CD4-positive, alpha-beta T cell treated with Interleukin-15 for 1 hour (primary cell): Measurements from ENCODE around the gene SMPD4.
A peak's percentile ranks its signal among the peaks of the same experiment; 100 is the strongest.
"Not testable (repeated sequence)": the region's sequence is repeated elsewhere in the genome, so short reads cannot be mapped to it uniquely, and the experiment has no call there.

Experiments used
- DNase-seq: peaks from one replicate; pipeline ENCODE4 v3.0.0-alpha.2; 2020

SMPD4 gene

GRCh38 chr2:130155956-130156623 lies 25.3 kb downstream of the SMPD4 start:
- DNase-seq: not testable (repeated sequence)

DNA sequence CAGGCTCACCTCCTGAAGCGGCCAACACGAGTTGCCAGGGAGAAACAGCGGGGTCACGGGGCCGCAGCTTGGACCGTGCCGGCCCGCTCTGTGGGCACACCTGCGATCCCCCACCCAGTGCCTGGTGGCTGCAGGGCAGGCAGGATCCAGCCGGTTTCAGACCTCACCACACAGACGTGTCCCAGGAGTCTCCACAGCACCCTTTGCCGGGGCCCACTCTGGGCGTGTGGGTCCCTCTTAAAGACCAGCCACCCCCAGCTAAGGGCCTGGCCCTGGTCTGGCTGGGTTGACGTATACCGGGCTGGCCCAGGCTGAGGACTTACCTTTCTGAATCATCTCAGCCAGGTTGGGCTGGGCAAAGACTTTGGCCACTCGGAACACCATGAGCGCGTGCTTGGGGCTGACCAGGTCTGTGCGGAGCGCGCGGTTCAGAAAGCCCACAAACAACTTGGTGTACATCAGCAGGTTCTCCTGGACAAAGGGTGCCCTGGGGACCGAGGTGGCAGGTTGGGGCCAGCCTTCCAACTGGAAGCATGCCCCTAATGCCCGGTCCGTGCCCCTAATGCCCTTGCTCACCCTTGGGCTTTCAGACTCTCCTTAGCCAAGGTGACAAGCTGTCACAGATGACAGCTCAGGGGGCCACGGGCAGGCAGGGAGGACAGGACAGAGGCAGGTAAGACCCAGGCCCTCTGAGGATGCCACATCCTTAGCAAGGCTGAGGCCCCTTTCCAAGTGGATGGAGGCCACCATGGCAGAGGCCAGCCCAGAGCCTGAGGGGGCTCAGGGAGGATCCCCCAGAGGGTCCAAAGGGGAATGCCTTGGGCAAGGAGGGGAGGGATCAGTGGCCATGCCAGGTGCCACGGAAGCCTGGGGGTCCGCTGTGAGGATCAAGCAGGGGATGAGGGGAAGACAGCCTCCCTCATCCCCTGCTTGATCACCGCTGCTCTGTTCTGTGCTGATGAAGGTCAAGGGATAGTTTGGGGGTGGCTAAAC lies 26.3 kb downstream of the SMPD4 start:
- DNase-seq: no peak

GRCh38 chr2:130154423-130154770 lies 27.0 kb downstream of the SMPD4 start:
- not testable (repeated sequence) for DNase-seq

DNA sequence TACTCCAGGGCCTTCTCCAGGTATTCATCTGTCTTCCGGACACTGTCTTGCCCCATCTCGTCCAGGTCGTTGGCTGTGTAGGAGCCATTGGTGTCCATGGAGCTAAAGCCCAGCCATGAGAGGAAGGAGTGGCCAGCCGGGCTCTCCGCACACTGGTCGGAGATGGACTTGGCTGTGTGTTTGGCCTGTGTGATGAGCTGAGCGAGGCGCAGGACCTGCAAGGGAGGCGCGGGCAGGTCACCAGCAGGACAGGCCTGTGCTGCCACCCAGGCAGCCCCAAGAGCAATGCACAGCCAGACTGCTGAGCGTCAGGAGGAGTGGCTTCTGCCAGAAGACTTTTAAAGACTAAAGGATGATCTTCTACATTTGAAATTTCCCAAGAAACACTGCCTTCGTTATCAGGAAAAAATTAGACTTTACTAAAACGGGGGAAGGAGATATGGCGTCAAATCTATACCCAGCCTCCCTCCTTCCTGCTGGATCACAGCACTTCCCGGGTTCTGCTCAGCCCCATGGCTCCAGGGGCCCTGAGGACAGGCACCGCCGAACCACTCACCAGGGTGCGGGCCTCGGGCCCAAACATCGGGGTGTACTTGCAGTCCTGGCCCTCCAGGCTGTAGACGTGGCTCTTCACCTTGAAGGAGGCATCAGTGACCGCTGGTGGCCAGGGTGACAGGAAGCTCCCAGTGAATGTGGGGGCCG lies 27.5 kb downstream of the SMPD4 start:
- not testable (repeated sequence) for DNase-seq

DNA sequence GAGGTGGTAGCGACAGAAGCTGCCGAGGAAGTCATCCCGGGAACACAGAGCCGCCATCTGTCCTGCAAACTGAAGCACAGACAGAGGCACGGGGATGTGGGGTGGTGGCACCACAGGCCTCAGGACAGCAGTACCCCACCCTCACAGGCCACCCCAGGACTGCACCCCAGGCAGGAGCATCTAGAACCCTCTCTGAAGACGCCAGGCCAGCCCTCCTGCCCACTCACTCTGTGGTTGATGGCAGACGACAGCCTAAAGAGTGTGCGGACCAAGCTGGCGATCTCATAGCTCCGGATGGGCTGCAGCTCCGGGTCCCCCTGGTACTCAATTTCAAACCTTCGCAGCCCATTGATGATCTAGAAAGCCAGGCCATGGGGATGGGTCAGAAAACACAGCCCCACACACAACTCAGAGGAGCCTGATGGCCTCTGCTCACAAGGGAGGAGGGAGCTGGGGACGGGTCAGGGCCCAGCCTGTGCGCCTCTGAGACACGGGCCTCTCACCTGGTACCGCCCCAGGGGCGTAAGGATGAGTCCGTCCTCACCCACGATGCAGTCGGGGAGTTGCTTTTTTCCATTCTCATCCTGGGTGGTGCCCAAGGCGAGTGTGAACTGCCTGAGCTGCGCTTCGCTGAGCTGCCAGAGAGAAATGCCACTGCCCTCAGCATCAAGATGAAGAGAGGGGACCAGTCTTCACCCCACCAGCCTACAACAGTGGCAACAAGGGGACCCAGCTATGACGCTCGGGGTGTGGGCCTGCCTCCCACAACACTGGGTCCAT lies 28.4 kb downstream of the SMPD4 start:
- no peak for DNase-seq

DNA sequence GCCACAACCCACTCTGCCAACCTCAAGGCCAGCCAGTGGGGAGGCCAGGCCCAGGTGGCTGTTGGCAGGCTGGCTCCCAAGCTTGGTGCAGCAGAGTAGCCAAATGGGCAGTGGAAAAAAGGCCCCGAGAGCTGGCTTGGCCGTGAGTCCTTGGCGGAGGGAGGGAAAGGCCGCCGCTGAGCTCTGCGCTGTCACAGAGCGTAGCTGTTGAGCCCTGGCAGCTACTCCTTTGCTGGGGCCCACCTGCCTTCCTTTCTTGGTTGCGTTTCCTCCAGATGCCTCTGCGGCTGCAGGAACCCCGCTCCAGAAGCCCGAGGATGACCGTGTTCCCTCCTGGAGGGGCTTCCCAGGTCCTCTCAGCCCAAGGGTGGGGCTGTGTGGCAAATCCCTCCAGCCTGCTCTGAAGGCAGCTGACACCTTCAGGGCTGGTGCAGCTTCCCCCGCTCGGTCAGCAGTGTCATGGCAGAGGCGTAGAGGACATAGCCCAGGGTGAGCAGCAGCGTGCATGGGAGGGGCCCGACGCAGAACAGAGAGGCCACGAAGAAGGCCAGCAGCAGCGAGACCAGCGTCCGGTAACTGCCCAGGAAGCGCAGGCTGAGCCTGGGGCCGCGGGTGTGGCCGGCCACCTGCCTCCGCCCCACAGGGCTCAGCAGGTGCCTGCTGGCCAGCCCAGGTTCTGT lies 29.1 kb downstream of the SMPD4 start:
- not testable (repeated sequence) for DNase-seq

DNA sequence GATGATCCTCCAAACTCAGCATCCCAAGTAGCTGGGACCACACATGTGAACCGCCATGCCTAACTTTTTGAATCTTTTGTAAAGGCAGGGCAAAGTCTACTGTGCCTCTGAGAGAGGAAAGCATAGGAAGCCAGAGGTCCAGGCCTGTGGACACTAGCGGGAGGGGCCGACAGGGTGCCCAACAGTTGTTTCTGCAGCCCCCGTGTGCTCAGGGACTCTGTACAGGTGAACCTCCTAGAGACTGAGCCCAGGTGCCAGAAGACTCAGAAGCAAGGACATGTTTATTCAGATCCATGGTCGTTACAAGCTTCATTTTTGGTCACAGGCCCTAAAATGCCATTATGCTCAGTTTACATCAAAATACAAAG lies 30.3 kb downstream of the SMPD4 start:
- DNase-seq: not testable (repeated sequence)

DNA sequence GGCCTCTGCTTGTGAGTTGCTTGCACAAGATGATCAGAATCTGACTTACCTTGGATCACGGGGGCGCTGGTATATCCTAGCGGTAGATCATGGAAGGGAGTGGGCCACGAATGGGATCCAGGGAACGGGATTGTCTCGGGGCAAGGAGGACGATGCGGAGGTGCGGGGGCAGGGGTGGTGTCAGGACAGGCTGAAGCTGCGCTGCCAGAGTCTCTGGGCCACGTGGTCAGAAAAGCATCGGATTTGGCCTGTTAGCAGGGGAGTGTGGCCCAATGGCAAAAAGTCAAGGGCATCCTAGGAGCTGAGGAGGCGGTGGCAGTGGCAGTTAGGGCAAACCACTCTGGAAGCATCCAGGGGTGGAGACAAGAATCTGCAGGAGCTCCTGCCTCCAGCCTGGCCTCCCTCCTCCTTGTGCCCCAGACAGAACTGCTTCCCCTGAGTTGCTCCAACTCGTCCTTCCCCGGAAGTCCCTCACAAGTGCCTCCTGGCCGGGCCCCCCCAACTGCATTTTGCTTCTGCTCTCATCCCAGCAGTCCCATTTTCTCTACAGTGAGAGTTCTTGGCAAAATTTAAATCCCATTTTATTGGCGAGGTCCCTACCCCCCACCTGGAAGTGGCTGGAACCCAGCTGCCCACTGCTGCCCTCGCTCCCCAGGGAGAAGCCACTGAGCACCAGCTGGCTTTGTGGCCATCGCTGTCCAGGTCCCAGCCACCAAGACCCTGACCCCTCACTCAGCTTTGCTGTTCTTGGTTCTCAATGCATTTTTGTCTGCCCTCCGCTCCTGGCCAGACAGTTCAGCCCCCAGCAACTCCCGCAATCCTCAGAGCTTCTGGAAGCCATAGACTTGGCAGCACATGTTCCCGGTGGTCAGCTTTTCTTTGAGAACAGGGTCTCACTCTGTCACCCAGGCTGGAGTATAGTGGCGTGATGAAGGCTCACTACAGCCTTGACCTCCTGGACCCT lies 30.9 kb downstream of the SMPD4 start:
- no peak for DNase-seq

GRCh38 chr2:130148515-130148914 lies 32.9 kb downstream of the SMPD4 start:
- DNase-seq: not testable (repeated sequence)

GRCh38 chr2:130145006-130145414 lies 36.4 kb downstream of the SMPD4 start, which contains the start of gene CCDC74B:
Gene CCDC74B (minus strand): TSS chr2:130145112. CDS start chr2:130144996, 116 bp downstream.
- DNase-seq: peak; percentile 71

- not testable (repeated sequence) for DNase-seq
These were observed 37.9 kb downstream of the SMPD4 start for GRCh38 chr2:130143266-130144039.

DNA sequence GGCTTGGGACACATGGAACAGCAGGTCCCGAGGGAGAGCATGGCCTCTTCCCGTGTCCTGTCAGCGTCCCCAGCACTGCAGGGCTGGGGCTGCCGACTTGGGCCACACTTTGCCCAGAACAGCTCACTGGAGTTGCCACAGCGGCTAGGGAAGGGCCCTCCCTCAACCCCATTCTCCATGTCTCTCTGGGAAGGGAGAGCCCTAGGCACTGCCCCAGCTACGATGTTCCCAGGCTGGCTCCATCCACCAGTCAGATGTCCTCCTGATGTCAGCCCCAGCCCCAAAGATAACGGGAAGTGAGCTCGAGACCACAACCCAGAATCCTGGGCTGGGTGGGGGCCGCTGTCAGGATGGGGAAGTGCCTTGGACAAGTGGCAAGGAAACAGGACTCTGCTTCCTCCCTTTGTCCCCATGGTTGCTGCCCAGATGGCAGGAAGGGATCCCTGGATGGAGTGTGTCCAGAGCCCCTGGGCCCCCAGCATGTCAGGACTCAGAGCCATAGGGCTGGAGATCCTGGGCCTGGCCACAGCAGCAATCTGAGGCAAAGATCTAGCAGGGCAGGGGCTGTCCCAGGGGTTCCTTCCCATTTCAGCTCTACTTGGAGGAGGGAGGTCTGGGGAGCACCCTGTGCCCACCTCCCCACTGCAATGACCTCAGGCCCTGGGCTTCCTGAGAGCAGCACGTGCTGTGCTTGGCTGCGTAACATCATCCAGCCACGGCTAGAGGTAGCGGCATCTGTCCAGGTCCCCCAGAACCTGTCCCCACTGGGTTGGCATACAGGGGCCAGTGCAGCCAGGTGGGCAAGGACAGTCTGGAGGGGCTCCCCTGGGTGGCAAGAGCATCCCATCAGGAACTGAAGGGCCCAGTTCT lies 38.8 kb downstream of the SMPD4 start:
- DNase-seq: not testable (repeated sequence)

- not testable (repeated sequence) for DNase-seq
These were observed 39.6 kb downstream of the SMPD4 start for GRCh38 chr2:130141645-130142370.

DNA sequence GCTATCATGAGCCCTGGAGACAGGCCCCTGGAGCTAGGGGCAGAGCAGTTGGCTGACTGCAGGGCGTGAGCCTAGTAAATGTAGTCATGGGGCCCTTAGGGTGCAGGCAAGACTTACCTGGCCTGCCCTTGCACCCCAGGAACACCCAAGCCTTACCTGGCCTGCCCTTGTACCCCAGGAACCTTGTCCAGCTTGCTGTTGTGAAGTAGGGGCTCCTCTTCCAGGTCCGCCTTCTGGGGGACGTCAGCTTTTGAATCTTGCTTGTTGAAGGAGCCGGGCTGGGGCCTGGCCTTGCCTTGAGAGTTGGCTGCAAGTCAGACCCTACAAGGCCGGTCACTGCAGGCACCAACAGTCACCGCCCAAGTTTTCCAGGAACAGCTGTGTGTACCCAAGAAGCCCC lies 40.4 kb downstream of the SMPD4 start:
- not testable (repeated sequence) for DNase-seq

- not testable (repeated sequence) for DNase-seq
These were observed 40.9 kb downstream of the SMPD4 start for GRCh38 chr2:130140516-130140915.

- DNase-seq: not testable (repeated sequence)
These were observed 41.8 kb downstream of the SMPD4 start for GRCh38 chr2:130139331-130140280.

GRCh38 chr2:130138841-130139251 lies 42.6 kb downstream of the SMPD4 start:
- not testable (repeated sequence) for DNase-seq
